Islet precursor cell (in vitro differentiated cells): ENCODE results near the gene CEBPB.

Source experiments
- DNase-seq: peaks from one replicate; pipeline ENCODE4 v3.0.0-alpha.2; 2018

CEBPB gene

GRCh38 chr20:50214226-50215024 lies 23.8 kb downstream of the CEBPB start:
- DNase-seq, result no peak

DNA sequence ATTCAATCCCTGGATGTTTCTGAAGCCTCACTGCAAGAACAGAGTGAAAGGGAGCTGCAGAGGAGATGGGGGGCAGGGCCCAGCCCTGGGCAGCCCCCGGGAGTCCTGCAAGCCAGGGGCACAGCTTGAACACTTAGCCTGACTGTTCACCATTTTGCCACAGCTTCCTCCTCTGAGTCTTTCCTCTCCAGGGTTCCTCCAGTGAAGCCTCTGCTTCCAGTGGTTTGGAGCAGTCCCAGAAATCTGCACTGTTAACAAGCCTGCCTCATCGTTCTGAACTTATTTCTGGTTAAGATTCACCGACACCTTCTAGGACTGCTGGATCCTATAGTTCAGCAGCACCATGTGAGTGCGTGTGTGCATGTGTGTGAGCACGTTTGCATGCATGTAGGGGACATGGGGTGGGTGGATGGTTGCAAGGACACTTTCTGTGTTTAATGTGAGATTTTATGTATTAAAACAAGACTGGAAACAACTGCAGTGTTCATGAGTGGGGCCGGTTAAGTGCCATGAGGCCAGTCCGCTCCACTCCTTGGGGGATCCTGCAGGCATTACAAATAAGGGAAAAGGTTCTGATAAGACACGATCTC lies 24.6 kb downstream of the CEBPB start:
- peak; percentile 43 for DNase-seq

DNA sequence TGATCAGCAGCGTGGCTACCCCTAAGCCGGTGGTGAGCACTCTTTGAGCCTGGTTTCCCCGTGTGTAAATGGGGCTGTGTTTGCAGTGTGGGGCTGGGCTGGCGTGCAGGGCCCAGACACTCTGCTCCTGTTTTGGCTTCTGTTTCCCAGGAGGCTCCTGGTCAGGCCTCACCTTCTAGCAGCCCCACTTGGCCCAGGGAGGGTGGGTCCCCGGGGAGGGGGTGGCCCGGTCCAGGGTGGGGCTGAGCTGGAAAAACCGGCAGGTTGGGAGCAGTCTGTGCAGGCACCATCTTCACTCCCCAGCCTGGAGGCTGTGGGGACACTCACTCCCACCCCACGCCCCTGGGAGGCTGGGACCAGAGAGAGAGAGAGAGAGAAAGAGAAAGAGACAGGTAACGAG lies 25.3 kb downstream of the CEBPB start:
- peak; percentile 69 for DNase-seq

DNA sequence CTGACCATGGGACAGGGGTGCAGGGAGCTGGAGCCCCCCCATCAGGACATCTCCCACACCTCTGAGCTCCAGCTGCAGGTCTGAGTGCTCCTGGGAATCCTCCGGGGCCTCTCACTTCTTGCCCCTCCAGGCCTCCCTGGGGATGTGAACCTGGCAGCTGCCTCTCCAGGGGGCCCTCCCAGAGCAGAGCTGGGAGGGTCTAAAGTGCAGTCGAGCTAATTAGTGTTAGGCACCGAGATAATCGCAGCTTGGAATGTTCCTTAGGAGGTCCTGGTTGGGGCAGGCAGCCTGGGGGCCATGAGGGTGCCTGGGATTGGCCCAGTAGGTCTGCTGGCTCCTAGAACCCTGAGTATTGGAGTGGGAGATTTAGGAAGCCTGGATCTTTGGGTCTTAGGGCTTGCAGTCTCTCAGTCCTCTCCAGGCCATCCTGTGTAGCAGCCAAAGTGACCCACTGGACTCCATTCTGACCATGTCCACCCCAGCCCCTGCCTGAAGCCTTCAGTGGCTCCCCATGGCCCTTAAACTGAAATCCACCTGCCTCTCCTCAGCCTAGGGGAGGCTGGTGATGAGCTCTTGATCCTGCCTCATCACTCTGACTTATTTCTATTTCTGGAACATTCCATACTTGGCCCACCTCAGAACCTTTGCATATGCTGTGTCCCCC lies 26.0 kb downstream of the CEBPB start:
- peak; percentile 88 for DNase-seq

GRCh38 chr20:50217207-50217949 lies 26.7 kb downstream of the CEBPB start:
- peak; percentile 48 for DNase-seq

DNA sequence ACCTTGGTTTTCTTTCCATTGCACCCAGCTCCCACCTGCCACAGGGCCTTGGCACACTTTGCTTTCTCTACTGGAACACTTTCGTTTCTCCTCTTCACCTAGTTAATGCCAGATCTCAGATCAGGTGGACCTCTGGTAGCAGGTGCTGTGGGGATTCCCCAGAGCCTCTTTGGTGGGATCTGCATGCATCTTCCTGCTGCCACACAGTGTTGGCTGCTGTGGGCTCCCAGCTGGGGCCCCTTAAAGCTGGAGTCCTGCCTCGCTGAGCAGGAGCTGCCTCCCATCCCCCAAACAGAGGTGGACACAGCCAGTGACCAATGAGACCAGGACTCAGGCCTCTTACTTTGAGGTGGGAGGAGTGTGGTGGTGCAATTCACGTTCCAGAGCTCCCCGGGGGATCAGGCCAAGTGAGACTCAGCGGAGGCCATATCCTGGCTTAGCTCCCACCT lies 28.4 kb downstream of the CEBPB start:
- no peak for DNase-seq

DNA sequence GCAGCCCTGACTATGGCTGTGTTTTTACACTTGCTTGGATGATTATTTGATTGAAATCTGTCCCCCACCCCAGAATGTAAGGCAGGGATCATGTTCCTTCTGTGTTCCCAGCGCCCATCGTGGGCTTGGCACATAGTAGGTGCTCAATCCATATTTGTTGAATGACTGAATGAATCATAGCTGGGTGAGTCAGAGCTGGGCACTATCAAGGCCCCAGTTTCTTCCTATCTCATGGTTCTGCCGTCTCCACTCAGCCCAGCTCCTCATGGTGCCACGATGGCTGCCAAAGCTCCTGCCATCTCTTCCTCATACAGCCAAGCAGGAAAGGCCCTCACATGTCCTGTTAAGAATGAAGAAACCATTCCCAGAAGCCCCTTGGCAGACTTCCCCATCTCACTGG lies 29.0 kb downstream of the CEBPB start:
- DNase-seq, result no peak

- no peak for DNase-seq
Observed at GRCh38 chr20:50220093-50220893, 29.7 kb downstream of the CEBPB start.

GRCh38 chr20:50220894-50221365 lies 30.3 kb downstream of the CEBPB start:
- DNase-seq, result no peak

DNA sequence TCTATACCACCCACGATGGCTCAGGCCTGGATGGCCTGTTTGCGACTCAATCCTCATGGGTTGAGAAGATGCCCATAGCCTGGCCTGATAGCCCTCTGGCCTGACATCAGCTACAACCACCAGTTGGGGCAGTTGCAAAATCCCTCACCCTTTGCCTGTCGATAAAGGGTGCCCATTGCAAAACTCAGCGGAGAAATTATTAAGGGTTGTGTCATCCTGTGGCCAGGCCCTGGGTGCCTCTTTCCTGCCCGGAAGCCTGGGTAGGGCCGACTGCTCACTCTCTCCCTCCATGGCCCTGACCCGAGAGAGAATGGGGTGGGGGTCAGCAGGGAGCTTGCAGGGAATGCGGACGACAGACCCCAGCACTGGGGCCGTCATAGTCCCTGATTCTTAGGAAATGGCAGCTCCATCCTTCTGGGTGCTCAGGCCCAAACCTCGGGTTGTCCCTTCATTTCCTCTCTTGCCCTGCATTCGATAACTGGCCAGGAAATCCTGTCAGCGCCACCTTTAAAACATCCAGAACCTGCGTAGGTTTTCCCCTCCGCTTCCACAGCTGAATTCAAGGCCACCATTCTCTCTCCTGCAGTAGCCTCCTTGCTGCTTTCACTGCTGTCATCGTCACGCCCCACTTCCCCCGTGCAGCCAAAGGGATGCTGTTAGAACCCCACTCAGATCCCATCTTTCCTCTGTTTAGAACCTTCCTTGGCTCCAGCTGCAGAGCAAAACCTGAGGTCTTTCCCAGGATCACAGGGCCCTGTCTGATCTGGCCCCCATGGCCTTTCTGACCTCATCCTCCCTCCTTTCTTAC lies 31.1 kb downstream of the CEBPB start:
- peak; percentile 53 for DNase-seq

GRCh38 chr20:50222309-50223038 lies 31.8 kb downstream of the CEBPB start:
- peak; percentile 51 for DNase-seq

DNA sequence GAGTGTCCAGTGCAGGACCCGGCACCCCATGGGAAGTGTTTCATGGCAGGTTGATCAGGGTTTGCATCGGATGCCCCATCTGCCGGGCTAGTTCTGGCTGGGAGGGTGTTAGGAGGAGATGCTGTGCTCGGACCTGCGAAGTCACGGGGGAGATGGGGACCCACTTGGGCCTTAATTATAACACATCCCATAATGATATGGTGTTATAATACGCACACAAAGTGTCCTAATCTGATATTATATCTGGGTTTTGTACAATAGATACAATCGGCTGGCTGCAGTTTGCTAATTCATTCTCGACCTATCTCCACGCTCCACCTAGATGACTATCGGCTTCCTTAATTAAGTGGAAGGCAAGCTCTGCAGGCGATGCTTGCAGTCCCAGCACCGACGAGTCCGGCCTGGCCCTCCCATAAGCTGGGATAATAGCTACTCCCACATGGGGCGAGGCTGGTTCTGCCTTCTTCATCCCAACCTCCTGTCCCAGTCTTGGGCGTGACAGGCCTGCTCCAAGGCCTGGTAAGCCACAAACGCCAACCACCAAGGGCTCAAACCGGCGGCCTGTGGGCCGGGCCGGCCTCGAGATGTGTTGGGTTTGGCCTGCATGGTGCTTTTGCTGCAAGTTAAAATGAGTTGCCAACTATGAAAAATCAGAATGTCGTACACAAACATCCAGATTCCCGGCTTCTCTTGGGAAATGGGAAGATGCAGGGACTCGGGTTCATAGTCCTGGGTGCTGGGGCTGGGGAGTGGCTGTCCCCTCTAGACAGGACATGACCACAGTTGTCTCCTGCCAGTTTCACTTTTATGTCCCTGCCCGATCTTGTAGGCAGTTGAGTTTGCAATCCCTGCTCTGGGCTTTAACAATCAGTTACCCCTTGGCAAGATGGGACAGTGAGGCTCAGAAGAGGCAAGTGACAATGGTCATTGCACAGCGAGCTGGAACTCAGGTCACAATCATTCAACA lies 32.7 kb downstream of the CEBPB start:
- DNase-seq, result peak; percentile 52

- DNase-seq, result no peak
Observed at GRCh38 chr20:50224052-50224451, 33.4 kb downstream of the CEBPB start.

- DNase-seq, result peak; percentile 56
Observed at GRCh38 chr20:50224531-50225255, 34.1 kb downstream of the CEBPB start.

GRCh38 chr20:50226093-50226974 lies 35.7 kb downstream of the CEBPB start:
- peak; percentile 56 for DNase-seq

GRCh38 chr20:50227506-50227905 lies 36.9 kb downstream of the CEBPB start:
- no peak for DNase-seq

GRCh38 chr20:50229156-50229607 lies 38.6 kb downstream of the CEBPB start:
- DNase-seq, result no peak
